Natural killer cell (primary cell): Measurements from ENCODE around the gene ARL6IP1. TPM values are rescaled to one million over a fixed set of nuclear protein-coding genes. Genes with fewer than 3 reads are reported as not detected.
"Not testable (repeated sequence)": the region's sequence is repeated elsewhere in the genome, so short reads cannot be mapped to it uniquely, and the experiment has no call there.

Experiments used
- ATAC-seq, 3 donors: fragments of 150-1000 bp in 2 of 3; fragments of 200-7000 bp in 1 of 3; cut with Tn5 transposase; 1 replicate in 1 of 3; 2 replicates in 2 of 3; pipeline ENCODE4 v1.10.0; 2021; ENCODE audit warnings: mild to moderate bottlenecking in 2 of 3, moderate library complexity in 2 of 3
- DNase-seq, 2 donors: peaks; one replicate each; pipeline versions ENCODE4 v3.0.0 to v3.0.0-alpha.2; 2013 to 2021; ENCODE audit warnings: mixed read lengths in 1 of 2
- H3K27ac ChIP-seq: one replicate; pipeline ENCODE4 v1.5.1; 2013; ENCODE audit warnings: mild to moderate bottlenecking, low read length
- H3K27me3 ChIP-seq: one replicate; pipeline ENCODE4 v1.6.1; 2013; ENCODE audit warnings: low read length; ENCODE audit not compliant: control insufficient read depth, insufficient read depth
- H3K36me3 ChIP-seq: one replicate; pipeline ENCODE4 v1.6.1; 2013; ENCODE audit warnings: low read length; ENCODE audit not compliant: control insufficient read depth, insufficient read depth
- H3K4me1 ChIP-seq: one replicate; pipeline ENCODE4 v1.6.1; 2013; ENCODE audit warnings: low read length; ENCODE audit not compliant: control insufficient read depth, insufficient read depth
- H3K4me3 ChIP-seq: one replicate; pipeline ENCODE4 v1.5.1; 2013; ENCODE audit warnings: low read length
- H3K9me3 ChIP-seq: one replicate; pipeline ENCODE4 v1.6.1; 2013; ENCODE audit warnings: low read length; ENCODE audit not compliant: control insufficient read depth, insufficient read depth
- H3K27ac Mint-ChIP-seq, 2 donors: one replicate each; pipeline ENCODE4 v1.8.0; 2022; ENCODE audit warnings: mild to moderate bottlenecking in 2 of 2, mixed read lengths in 2 of 2, moderate library complexity in 1 of 2
- H3K27me3 Mint-ChIP-seq, 2 donors: one replicate each; pipeline ENCODE4 v1.8.0; 2022; ENCODE audit warnings: low read depth in 2 of 2, mixed read lengths in 2 of 2
- H3K36me3 Mint-ChIP-seq: one replicate; pipeline ENCODE4 v1.8.0; 2022; ENCODE audit warnings: mixed read lengths
- H3K4me1 Mint-ChIP-seq, 2 donors: one replicate each; pipeline ENCODE4 v1.8.0; 2022; ENCODE audit warnings: mixed read lengths in 2 of 2
- H3K4me3 Mint-ChIP-seq: one replicate; pipeline ENCODE4 v1.8.0; 2022; ENCODE audit warnings: mild to moderate bottlenecking, moderate library complexity, mixed read lengths
- H3K9me3 Mint-ChIP-seq, 2 donors: one replicate each; pipeline ENCODE4 v1.8.0; 2022; ENCODE audit warnings: mixed read lengths in 2 of 2
- WGBS: methylation state at CpG from one replicate; pipeline ENCODE4 v1.1.7; 2013; ENCODE audit warnings: missing lambda C conversion rate; ENCODE audit not compliant: insufficient coverage; 5-methylcytosine and 5-hydroxymethylcytosine counted together
- intact Hi-C: fragments of 100-400 bp; cut with micrococcal nuclease; formaldehyde crosslinking; loops from one replicate; pipeline ENCODE4 v1.14.2; 2022
- total RNA-seq, 4 donors: library from RNA; stranded (reverse); fragments of 120-200 nt in 1 of 4; gene quantifications; one replicate each; pipeline versions ENCODE4 v1.2.3 to v1.2.4, GENCODE V29; 2013 to 2022
- TF ChIP-seq, protein P1 (sequence below): fragments of 200-600 bp; IDR thresholded peaks from one replicate; pipeline ENCODE4 v1.8.0; 2022; ENCODE audit warnings: antibody characterized with exemption

Gene ARL6IP1
- total RNA-seq, 3 donors from 2014 or later (not counting 1 experiment from before 2014, with no cell fraction given) = 138 to 143 (median 140) TPM

DNA sequence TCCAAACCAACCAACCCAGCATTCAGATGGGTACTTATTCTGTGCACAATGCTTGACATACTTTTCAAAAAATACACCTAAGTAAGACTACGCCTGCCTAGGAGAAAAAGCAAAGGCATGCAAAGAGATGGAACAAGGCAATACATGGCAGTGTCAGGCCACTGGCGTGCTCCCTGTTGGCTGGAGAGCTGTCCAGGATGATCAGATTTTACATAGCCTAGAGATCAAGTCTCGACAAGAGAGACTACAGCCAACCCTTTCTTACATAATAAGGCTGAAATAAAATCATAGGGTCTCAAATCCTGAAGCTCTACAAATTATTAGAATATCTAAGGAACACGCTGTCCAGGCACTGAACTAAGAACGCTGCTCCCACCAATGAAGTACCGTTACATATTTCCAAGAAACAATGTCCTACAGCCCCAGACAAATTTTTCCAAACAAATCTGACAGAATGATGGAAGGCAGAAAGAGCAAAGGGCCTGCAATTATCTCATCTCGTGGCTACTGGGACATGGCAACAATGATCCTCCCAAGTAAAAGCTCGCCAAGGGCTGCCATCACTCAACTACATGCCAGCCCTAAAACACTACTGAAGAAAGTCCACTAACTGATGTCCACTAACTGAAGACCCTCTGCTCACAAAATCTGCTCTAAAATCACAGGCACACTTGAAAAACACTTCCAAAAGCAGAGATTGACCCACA lies 16.3 kb downstream of the ARL6IP1 start:
- Histone ChIP-seq H3K4me1 (peaks cover 44% of the 10 kb centered on the region), H3K4me3 (no peak overlapping the region), H3K36me3 (peaks cover 62% of the 10 kb centered on the region), H3K9me3 (no peaks in the 10 kb centered on the region), H3K27ac (no peak overlapping the region), H3K27me3 (no peaks in the 10 kb centered on the region)
- DNase-seq = no peak
- Mint-ChIP-seq H3K4me1 (peaks cover 57 to 63% of the 10 kb centered on the region in 2 donors), H3K27ac (peak overlapping the region; percentile 79), H3K36me3 (peaks cover 38% of the 10 kb centered on the region), H3K27me3 (no peaks in the 10 kb centered on the region), H3K9me3 (no peaks in the 10 kb centered on the region), H3K4me3 (peak overlapping the region; percentile 47)
- TF ChIP-seq, protein P1, sequence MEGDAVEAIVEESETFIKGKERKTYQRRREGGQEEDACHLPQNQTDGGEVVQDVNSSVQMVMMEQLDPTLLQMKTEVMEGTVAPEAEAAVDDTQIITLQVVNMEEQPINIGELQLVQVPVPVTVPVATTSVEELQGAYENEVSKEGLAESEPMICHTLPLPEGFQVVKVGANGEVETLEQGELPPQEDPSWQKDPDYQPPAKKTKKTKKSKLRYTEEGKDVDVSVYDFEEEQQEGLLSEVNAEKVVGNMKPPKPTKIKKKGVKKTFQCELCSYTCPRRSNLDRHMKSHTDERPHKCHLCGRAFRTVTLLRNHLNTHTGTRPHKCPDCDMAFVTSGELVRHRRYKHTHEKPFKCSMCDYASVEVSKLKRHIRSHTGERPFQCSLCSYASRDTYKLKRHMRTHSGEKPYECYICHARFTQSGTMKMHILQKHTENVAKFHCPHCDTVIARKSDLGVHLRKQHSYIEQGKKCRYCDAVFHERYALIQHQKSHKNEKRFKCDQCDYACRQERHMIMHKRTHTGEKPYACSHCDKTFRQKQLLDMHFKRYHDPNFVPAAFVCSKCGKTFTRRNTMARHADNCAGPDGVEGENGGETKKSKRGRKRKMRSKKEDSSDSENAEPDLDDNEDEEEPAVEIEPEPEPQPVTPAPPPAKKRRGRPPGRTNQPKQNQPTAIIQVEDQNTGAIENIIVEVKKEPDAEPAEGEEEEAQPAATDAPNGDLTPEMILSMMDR = no peak
- no peak for ATAC-seq
- WGBS = 86% methylated on average over 8 of the region's 8 CpGs
- intact Hi-C loops = no loop called here

DNA sequence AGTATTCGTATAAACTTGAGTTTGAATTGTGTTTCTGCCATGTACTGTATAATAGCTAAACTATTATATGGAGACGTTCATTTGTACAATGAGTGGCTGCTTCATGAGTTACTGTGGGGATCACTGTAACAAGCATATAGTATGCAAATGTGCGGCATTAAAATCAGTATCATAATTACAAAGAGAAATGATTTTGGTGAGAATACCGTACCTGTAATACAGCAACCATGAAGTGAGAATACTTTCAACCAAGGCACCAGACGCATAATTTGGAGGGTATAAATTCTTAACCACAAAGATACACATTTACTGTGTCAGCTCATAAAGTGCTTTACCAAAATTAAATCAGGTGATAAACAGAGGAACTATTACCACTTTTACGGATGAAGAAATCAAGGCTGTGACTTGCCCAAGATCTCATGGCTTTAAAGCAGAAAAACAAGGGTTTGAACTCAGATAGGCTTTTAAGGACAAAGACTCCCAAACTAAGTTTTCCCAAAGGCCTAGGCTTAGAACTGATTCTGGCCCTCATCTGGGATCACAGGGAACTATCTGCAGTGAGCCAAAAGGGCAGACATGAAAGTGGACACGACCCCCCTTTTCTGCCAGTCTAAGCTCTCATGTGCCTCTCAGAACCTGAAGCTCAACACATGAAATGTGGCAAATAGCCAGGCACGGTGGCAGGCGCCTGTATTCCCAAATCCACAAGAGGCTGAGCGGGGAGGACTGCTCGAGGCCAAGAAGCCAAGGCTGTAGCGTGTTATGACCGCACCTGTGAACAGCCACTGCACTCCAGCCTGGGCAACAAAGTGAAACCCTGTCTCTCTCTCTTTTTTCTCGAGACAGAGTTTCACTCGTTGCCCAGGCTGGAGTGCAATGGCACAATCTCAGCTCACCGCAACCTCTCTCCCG lies 17.7 kb downstream of the ARL6IP1 start:
- WGBS = 83% methylated on average over 15 of the region's 17 CpGs
- no peaks in the 10 kb centered on the region for H3K9me3 ChIP-seq
- no peaks in the 10 kb centered on the region for H3K27me3 ChIP-seq
- TF ChIP-seq, protein P1 = no peak
- Mint-ChIP-seq H3K36me3 (peaks cover 38% of the 10 kb centered on the region), H3K27ac (peak overlapping the region; percentile 79), H3K4me1 (peaks cover 45 to 49% of the 10 kb centered on the region in 2 donors), H3K9me3 (no peaks in the 10 kb centered on the region), H3K27me3 (no peaks in the 10 kb centered on the region), H3K4me3 (no peak overlapping the region)
- intact Hi-C loops = no loop called here
- peaks cover 61% of the 10 kb centered on the region for H3K36me3 ChIP-seq
- no peak overlapping the region for H3K4me3 ChIP-seq
- DNase-seq (no peak), ATAC-seq (no peak)
- no peak overlapping the region for H3K27ac ChIP-seq
- peaks cover 37% of the 10 kb centered on the region for H3K4me1 ChIP-seq

DNA sequence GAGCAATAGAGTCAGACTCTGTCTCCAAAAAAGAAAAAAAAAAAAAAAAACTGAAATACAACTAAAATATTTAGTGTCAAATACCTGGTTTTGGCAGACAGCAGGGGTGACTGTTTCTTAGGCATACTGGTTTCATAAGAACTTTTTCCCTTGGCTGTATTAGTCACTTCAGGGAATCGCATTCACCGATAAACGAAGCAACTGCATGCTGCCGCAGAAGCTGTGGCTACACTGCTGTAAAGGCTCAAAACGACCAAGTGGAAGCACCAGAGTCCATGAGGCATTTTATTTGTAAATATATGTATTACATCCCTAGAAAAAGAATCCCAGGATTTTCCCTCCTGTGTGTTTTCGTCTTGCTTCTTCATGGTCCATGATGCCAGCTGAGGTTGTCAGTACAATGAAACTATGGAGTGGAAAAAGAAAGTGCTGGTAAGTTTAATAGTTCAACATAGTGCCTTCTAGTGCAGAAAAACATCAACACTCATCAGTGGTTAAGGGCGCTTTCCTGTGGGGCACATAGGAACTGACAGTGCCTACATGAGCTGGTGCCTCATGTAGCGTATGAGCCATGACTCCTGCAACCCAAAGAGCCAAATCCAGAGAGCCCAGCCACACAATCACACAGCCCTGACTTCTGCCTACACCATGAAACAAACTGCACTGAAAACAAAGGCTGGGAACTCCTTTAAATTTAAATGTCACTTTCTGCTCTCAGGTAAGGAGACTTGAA lies 18.5 kb downstream of the ARL6IP1 start:
- peaks cover 33% of the 10 kb centered on the region for H3K4me1 ChIP-seq
- no peak overlapping the region for H3K4me3 ChIP-seq
- 92% methylated on average over 7 of the region's 8 CpGs for WGBS
- DNase-seq (peak in 1 of 2 donors; percentile 36), ATAC-seq (peak; percentile 47 to 67 (median 50))
- H3K27ac ChIP-seq = no peak overlapping the region
- TF ChIP-seq, protein P1 = no peak
- peak overlapping the region; percentile 63 to 79 for H3K27ac Mint-ChIP-seq
- no peaks in the 10 kb centered on the region for H3K9me3 ChIP-seq
- H3K4me1 Mint-ChIP-seq = peaks cover 36 to 40% of the 10 kb centered on the region in 2 donors
- H3K27me3 Mint-ChIP-seq = no peaks in the 10 kb centered on the region
- no peaks in the 10 kb centered on the region for H3K27me3 ChIP-seq
- no peak overlapping the region for H3K4me3 Mint-ChIP-seq
- H3K36me3 Mint-ChIP-seq = peaks cover 31% of the 10 kb centered on the region
- H3K9me3 Mint-ChIP-seq = no peaks in the 10 kb centered on the region
- H3K36me3 ChIP-seq = peaks cover 54% of the 10 kb centered on the region
- intact Hi-C loops = no loop called here

DNA sequence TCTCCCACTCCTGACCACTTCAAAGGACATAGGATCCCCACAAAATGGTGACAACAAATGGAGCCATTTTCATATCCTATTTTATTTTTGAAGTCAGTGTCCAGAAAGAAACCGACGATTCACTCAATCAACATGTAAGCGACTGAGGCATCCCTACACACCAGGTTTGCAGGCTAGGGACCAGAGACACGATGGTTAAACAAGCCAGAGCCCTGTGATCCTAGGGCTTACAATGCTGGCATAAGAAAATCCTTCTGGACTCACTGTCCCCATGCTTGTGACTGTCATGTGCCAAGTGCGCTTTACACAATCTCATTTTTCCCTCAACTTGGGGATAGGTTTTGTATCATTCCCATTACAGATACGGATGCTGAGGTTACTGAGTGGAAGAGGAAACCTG lies 20.1 kb downstream of the ARL6IP1 start:
- H3K27me3 Mint-ChIP-seq, H3K27ac Mint-ChIP-seq, H3K27me3 ChIP-seq, intact Hi-C loops, ATAC-seq, H3K9me3 ChIP-seq, H3K4me3 Mint-ChIP-seq, H3K27ac ChIP-seq, DNase-seq, H3K4me3 ChIP-seq, H3K9me3 Mint-ChIP-seq: not testable (repeated sequence)
- no CpG with 5 or more reads among the region's 6 CpGs for WGBS
- peaks cover 41% of the 10 kb centered on the region for H3K36me3 ChIP-seq
- H3K4me1 ChIP-seq = peaks cover 17% of the 10 kb centered on the region
- Mint-ChIP-seq H3K4me1 (peaks cover 26 to 29% of the 10 kb centered on the region in 2 donors), H3K36me3 (peaks cover 21% of the 10 kb centered on the region)

DNA sequence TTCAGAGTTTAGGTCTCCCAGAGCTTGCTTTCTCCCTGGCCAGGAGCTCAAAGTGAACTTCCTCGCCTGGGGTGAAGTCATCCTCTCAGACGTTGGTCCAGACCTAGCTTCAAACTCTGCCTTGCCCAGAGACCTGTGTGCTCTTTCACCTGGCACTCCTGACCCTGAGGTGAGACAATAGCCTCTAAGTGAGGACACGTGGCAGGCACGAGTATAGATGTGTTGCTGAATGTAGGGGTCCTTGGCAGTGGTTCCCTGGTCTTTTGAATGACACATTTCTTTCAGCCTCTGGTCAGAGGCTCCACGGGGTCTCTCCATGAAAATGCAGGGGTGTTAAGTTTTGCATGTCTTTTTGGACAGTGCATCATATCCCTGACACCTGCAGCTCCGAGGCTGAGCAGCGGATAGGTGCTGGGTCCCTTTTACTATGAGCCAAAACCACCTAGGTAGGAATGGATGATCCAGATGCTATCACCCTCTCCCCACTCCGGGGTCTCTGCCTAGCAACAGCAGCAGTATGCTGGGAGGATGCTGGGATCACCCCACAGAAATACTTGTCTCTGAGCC lies 20.8 kb downstream of the ARL6IP1 start:
- intact Hi-C loops, ATAC-seq, H3K27me3 Mint-ChIP-seq, H3K4me3 Mint-ChIP-seq, H3K27ac ChIP-seq, H3K27me3 ChIP-seq, H3K4me3 ChIP-seq, H3K27ac Mint-ChIP-seq, H3K9me3 ChIP-seq, H3K9me3 Mint-ChIP-seq, DNase-seq: not testable (repeated sequence)
- 76% methylated on average over 7 of the region's 8 CpGs for WGBS
- peaks cover 21 to 24% of the 10 kb centered on the region in 2 donors for H3K4me1 Mint-ChIP-seq
- peaks cover 34% of the 10 kb centered on the region for H3K36me3 ChIP-seq
- H3K4me1 ChIP-seq = peaks cover 12% of the 10 kb centered on the region
- peaks cover 18% of the 10 kb centered on the region for H3K36me3 Mint-ChIP-seq
